Mesendoderm (in vitro differentiated cells): ENCODE measurements around the gene GRM8.
A peak's percentile ranks its signal among the peaks of the same experiment; 100 is the strongest.

Experiments used
- DNase-seq: peaks from one replicate; pipeline ENCODE4 v3.0.0; 2013
- H2AK5ac ChIP-seq: 2 replicates; pipeline ENCODE4 v1.6.1; 2013; ENCODE audit warnings: low read length, inconsistent platforms
- H2BK120ac ChIP-seq: 2 replicates; pipeline ENCODE4 v1.6.1; 2013; ENCODE audit warnings: low read depth, mild to moderate bottlenecking, low read length, moderate library complexity, mixed read lengths
- H2BK15ac ChIP-seq: replicated peaks from 2 replicates; pipeline ENCODE4 v1.6.1; 2013; ENCODE audit warnings: low read depth, mild to moderate bottlenecking, moderate library complexity
- H2BK5ac ChIP-seq: 2 replicates; pipeline ENCODE4 v1.6.1; 2013; ENCODE audit warnings: low read length, inconsistent platforms
- H3K18ac ChIP-seq: 2 replicates; pipeline ENCODE4 v1.6.1; 2013; ENCODE audit warnings: mild to moderate bottlenecking, low read length, mixed read lengths
- H3K23ac ChIP-seq: one replicate; pipeline ENCODE4 v1.6.1; 2013; ENCODE audit warnings: low read length
- H3K27ac ChIP-seq: 2 replicates; pipeline ENCODE4 v1.5.1; 2013; ENCODE audit warnings: low read depth, mild to moderate bottlenecking, inconsistent platforms, low read length, moderate library complexity
- H3K27me3 ChIP-seq: 2 replicates; pipeline ENCODE4 v1.6.1; 2013; ENCODE audit warnings: low read length, control low read depth, mild to moderate bottlenecking, inconsistent platforms; ENCODE audit not compliant: insufficient read depth, poor library complexity
- H3K36me3 ChIP-seq: 2 replicates; pipeline ENCODE4 v1.6.1; 2013; ENCODE audit warnings: low read length, inconsistent platforms; ENCODE audit not compliant: control insufficient read depth, insufficient read depth
- H3K4ac ChIP-seq: one replicate; pipeline ENCODE4 v1.6.1; 2013; ENCODE audit warnings: low read depth, mild to moderate bottlenecking, low read length, moderate library complexity
- H3K4me1 ChIP-seq: 2 replicates; pipeline ENCODE4 v1.6.1; 2013; ENCODE audit warnings: low read depth, low read length, inconsistent platforms; ENCODE audit not compliant: control insufficient read depth
- H3K4me2 ChIP-seq: 2 replicates; pipeline ENCODE4 v1.6.1; 2013; ENCODE audit warnings: low read length
- H3K4me3 ChIP-seq: 2 replicates; pipeline ENCODE4 v1.5.1; 2013; ENCODE audit warnings: mild to moderate bottlenecking, low read length
- H3K56ac ChIP-seq: one replicate; pipeline ENCODE4 v1.6.1; 2013; ENCODE audit warnings: low read length
- H3K79me1 ChIP-seq: 2 replicates; pipeline ENCODE4 v1.6.1; 2013; ENCODE audit warnings: low read length, inconsistent platforms
- H3K79me2 ChIP-seq: 2 replicates; pipeline ENCODE4 v1.6.1; 2013; ENCODE audit warnings: mild to moderate bottlenecking, low read length; ENCODE audit not compliant: control insufficient read depth, insufficient read depth
- H3K9ac ChIP-seq: 2 replicates; pipeline ENCODE4 v1.6.1; 2013; ENCODE audit warnings: low read length, inconsistent platforms
- H4K5ac ChIP-seq: one replicate; pipeline ENCODE4 v1.6.1; 2013; ENCODE audit warnings: low read length
- H4K8ac ChIP-seq: one replicate; pipeline ENCODE4 v1.6.1; 2013; ENCODE audit warnings: low read depth, mild to moderate bottlenecking, control low read depth, low read length, moderate library complexity
- WGBS: extraction: QIAGEN DNeasy Blood & Tissue Kit; methylation state at CpG from one replicate; pipeline ENCODE4 v1.1.7; 2013; ENCODE audit warnings: low lambda C conversion rate, missing lambda C conversion rate; ENCODE audit not compliant: insufficient coverage; ENCODE audit errors: extremely low coverage; 5-methylcytosine and 5-hydroxymethylcytosine counted together

Gene GRM8

GRCh38 chr7:127137146-127137545 is 115.6 kb downstream of the GRM8 start:
- no peak overlapping the region for H3K4me3 ChIP-seq
- no peak overlapping the region for H2AK5ac ChIP-seq
- no peak overlapping the region for H3K4ac ChIP-seq

GRCh38 chr7:127135871-127136485 is 116.8 kb downstream of the GRM8 start:
- Histone ChIP-seq H3K36me3 (no peaks in the 10 kb centered on the region), H2BK15ac (no peak overlapping the region), H3K56ac (no peak overlapping the region), H2BK120ac (no peak overlapping the region), H3K27me3 (no peaks in the 10 kb centered on the region), H2AK5ac (no peak overlapping the region), H3K4me3 (no peak overlapping the region), H2BK5ac (no peak overlapping the region), H3K79me1 (no peaks in the 10 kb centered on the region), H3K27ac (no peak overlapping the region), H3K9ac (no peak overlapping the region), H3K18ac (no peak overlapping the region), H4K5ac (no peak overlapping the region), H3K4ac (no peak overlapping the region), H3K4me2 (no peak overlapping the region), H3K79me2 (no peaks in the 10 kb centered on the region), H3K23ac (no peak overlapping the region), H3K4me1 (no peaks in the 10 kb centered on the region), H4K8ac (no peak overlapping the region)
- no CpG with 5 or more reads among the region's 2 CpGs for WGBS
- DNase-seq, result no peak

More at GRCh38 chr7:127137146-127137545, 115.6 kb downstream of the GRM8 start:
- DNase-seq, result no peak
- Histone ChIP-seq H3K36me3 (no peaks in the 10 kb centered on the region), H3K79me2 (no peaks in the 10 kb centered on the region), H3K4me1 (no peaks in the 10 kb centered on the region), H2BK5ac (no peak overlapping the region), H3K27me3 (no peaks in the 10 kb centered on the region), H3K18ac (no peak overlapping the region), H3K79me1 (no peaks in the 10 kb centered on the region), H2BK15ac (no peak overlapping the region), H3K27ac (no peak overlapping the region), H3K56ac (no peak overlapping the region), H3K9ac (no peak overlapping the region), H2BK120ac (no peak overlapping the region), H3K4me2 (no peak overlapping the region), H3K23ac (no peak overlapping the region), H4K5ac (no peak overlapping the region), H4K8ac (no peak overlapping the region)

- no peak overlapping the region for H4K8ac ChIP-seq
- no peak overlapping the region for H2BK15ac ChIP-seq
- H4K5ac ChIP-seq, result no peak overlapping the region
- H3K18ac ChIP-seq, result no peak overlapping the region
- H2BK5ac ChIP-seq, result no peak overlapping the region
- no peak overlapping the region for H3K9ac ChIP-seq
- H2BK120ac ChIP-seq, result no peak overlapping the region
- no peak overlapping the region for H3K27ac ChIP-seq
- H2AK5ac ChIP-seq, result no peak overlapping the region
- WGBS, result no CpG with 5 or more reads among the region's 4 CpGs
- no peak overlapping the region for H3K23ac ChIP-seq
- no peaks in the 10 kb centered on the region for H3K4me1 ChIP-seq
- no peaks in the 10 kb centered on the region for H3K79me2 ChIP-seq
- H3K27me3 ChIP-seq, result no peaks in the 10 kb centered on the region
- no peak overlapping the region for H3K4ac ChIP-seq
- no peak overlapping the region for H3K4me3 ChIP-seq
- no peak overlapping the region for H3K56ac ChIP-seq
- no peaks in the 10 kb centered on the region for H3K79me1 ChIP-seq
- no peak for DNase-seq
- no peak overlapping the region for H3K4me2 ChIP-seq
- H3K36me3 ChIP-seq, result no peaks in the 10 kb centered on the region
These were observed 129.5 kb downstream of the GRM8 start for GRCh38 chr7:127123220-127123619.

- H3K9ac ChIP-seq, result no peak overlapping the region
- WGBS, result no CpG with 5 or more reads among the region's 2 CpGs
These were observed 133.2 kb downstream of the GRM8 start for GRCh38 chr7:127119517-127119916.

GRCh38 chr7:127114742-127115265 is 137.9 kb downstream of the GRM8 start:
- Histone ChIP-seq H3K79me2 (no peaks in the 10 kb centered on the region), H3K4me2 (no peak overlapping the region), H3K27me3 (no peaks in the 10 kb centered on the region), H3K4ac (no peak overlapping the region), H4K5ac (no peak overlapping the region), H3K27ac (no peak overlapping the region), H3K56ac (no peak overlapping the region), H3K23ac (no peak overlapping the region), H2BK120ac (no peak overlapping the region), H3K4me3 (no peak overlapping the region), H3K18ac (no peak overlapping the region), H3K79me1 (no peaks in the 10 kb centered on the region), H2BK5ac (no peak overlapping the region), H3K9ac (no peak overlapping the region), H2AK5ac (no peak overlapping the region), H2BK15ac (no peak overlapping the region), H3K4me1 (no peaks in the 10 kb centered on the region), H4K8ac (no peak overlapping the region), H3K36me3 (no peaks in the 10 kb centered on the region)
- DNase-seq, result peak; percentile 10
- no CpG with 5 or more reads among the region's 3 CpGs for WGBS

More at GRCh38 chr7:127119517-127119916, 133.2 kb downstream of the GRM8 start:
- H3K4me2 ChIP-seq, result no peak overlapping the region
- H3K56ac ChIP-seq, result no peak overlapping the region
- H3K4me1 ChIP-seq, result no peaks in the 10 kb centered on the region
- H3K18ac ChIP-seq, result no peak overlapping the region
- no peak overlapping the region for H3K27ac ChIP-seq
- H3K79me2 ChIP-seq, result no peaks in the 10 kb centered on the region
- H2BK5ac ChIP-seq, result no peak overlapping the region
- H3K4ac ChIP-seq, result no peak overlapping the region
- H2AK5ac ChIP-seq, result no peak overlapping the region
- no peak overlapping the region for H2BK15ac ChIP-seq
- no peaks in the 10 kb centered on the region for H3K79me1 ChIP-seq
- H3K27me3 ChIP-seq, result no peaks in the 10 kb centered on the region
- no peak overlapping the region for H4K8ac ChIP-seq
- no peak overlapping the region for H3K4me3 ChIP-seq
- DNase-seq, result no peak
- H3K23ac ChIP-seq, result no peak overlapping the region
- H3K36me3 ChIP-seq, result no peaks in the 10 kb centered on the region
- H2BK120ac ChIP-seq, result no peak overlapping the region
- no peak overlapping the region for H4K5ac ChIP-seq

GRCh38 chr7:127107601-127108007 is 145.1 kb downstream of the GRM8 start:
- no peak overlapping the region for H3K4ac ChIP-seq
- no peak overlapping the region for H3K4me3 ChIP-seq
- no CpG with 5 or more reads among the region's 5 CpGs for WGBS
- no peak overlapping the region for H4K5ac ChIP-seq
- no peak overlapping the region for H3K23ac ChIP-seq
- H3K18ac ChIP-seq, result no peak overlapping the region
- peak; percentile 86 for DNase-seq
- no peaks in the 10 kb centered on the region for H3K27me3 ChIP-seq
- no peak overlapping the region for H2BK5ac ChIP-seq
- no peaks in the 10 kb centered on the region for H3K79me1 ChIP-seq
- H3K4me1 ChIP-seq, result no peaks in the 10 kb centered on the region
- no peaks in the 10 kb centered on the region for H3K36me3 ChIP-seq
- no peak overlapping the region for H3K9ac ChIP-seq
- no peak overlapping the region for H2AK5ac ChIP-seq
- H2BK15ac ChIP-seq, result no peak overlapping the region
- H3K79me2 ChIP-seq, result no peaks in the 10 kb centered on the region
- H3K4me2 ChIP-seq, result no peak overlapping the region
- no peak overlapping the region for H2BK120ac ChIP-seq
- H4K8ac ChIP-seq, result no peak overlapping the region
- H3K27ac ChIP-seq, result no peak overlapping the region
- H3K56ac ChIP-seq, result no peak overlapping the region
